ENCODE measurements around the gene SMLR1.

DNA sequence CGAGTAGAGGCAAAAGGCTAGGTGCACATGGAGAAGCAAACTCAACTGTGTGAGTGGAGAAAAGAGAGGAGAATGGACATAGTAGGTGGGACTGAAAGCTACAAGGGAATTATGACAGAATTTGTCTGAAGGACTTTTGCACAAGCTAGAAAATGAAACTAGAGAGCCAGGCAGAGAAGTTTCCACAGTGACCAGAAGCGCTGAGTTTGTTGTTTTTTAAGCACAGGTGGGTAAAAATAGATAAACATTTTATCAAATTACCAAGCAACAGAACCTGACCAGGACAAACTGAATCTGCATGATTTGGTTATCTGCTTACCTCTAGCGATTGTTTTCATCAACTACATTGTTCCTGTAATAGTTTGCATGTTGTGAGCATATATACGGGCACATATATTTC, 38.6 kb downstream of the SMLR1 start:
- TF ChIP-seq, protein P1, sequence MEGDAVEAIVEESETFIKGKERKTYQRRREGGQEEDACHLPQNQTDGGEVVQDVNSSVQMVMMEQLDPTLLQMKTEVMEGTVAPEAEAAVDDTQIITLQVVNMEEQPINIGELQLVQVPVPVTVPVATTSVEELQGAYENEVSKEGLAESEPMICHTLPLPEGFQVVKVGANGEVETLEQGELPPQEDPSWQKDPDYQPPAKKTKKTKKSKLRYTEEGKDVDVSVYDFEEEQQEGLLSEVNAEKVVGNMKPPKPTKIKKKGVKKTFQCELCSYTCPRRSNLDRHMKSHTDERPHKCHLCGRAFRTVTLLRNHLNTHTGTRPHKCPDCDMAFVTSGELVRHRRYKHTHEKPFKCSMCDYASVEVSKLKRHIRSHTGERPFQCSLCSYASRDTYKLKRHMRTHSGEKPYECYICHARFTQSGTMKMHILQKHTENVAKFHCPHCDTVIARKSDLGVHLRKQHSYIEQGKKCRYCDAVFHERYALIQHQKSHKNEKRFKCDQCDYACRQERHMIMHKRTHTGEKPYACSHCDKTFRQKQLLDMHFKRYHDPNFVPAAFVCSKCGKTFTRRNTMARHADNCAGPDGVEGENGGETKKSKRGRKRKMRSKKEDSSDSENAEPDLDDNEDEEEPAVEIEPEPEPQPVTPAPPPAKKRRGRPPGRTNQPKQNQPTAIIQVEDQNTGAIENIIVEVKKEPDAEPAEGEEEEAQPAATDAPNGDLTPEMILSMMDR (IDR thresholded peaks at IDR 0.05; ENCODE audit: low read depth, low read length): no peak
- TF ChIP-seq POLR2A (IDR thresholded peaks at IDR 0.05; ENCODE audit: extremely low read depth, insufficient read length) (no peak), MYC (IDR thresholded peaks at IDR 0.05; ENCODE audit: low read depth, low read length) (no peak)
- TF ChIP-seq, protein P2, sequence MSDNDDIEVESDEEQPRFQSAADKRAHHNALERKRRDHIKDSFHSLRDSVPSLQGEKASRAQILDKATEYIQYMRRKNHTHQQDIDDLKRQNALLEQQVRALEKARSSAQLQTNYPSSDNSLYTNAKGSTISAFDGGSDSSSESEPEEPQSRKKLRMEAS (IDR thresholded peaks at IDR 0.05; ENCODE audit: low read depth, low read length): no peak
